SU-DHL-6 (cell line): ENCODE measurements around the gene ISLR.

ENCODE experiments used
- EZH2phosphoT487 ChIP-seq: fragments of 200-600 bp; sonication (generic), shearing (Covaris generic); conservative IDR thresholded peaks from 2 replicates; pipeline ENCODE4 v1.6.1; 2018; ENCODE audit warnings: mild to moderate bottlenecking, antibody characterized with exemption, low read length, moderate library complexity, mixed read lengths
- TF ChIP-seq, protein P1 (sequence below): fragments of 200-600 bp; sonication (generic); IDR thresholded peaks from one replicate; pipeline ENCODE4 v1.5.1; 2017; ENCODE audit warnings: antibody characterized with exemption, mild to moderate bottlenecking, low read length, moderate library complexity; ENCODE audit not compliant: insufficient read depth, poor library complexity, severe bottlenecking

DNA sequence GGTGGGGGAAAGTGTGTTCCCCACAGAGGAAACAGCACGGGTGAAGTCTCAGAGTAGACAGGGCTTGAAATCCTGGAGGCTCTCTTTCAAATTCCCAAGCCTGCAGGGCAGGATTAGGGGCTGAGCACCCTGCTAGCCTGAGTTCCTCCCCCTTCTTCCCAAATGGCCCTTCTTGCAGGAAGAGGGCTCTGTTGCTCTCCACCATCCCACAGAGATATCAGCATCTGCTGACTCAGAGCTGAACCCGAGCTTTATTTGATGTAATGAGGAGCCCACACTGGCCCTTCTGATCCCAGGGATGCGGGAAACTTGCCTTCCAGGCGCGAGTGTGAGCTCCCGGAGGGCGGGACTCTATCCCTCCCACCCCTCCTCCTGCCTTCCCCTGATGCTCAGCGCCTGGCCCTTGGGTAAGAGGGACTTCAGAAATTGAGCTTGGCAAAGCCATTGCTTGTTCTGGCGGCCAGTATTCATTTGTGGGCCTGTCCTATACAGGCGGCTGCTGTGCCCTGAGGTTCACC is 30.5 kb downstream of the ISLR start:
- TF ChIP-seq, protein P1, sequence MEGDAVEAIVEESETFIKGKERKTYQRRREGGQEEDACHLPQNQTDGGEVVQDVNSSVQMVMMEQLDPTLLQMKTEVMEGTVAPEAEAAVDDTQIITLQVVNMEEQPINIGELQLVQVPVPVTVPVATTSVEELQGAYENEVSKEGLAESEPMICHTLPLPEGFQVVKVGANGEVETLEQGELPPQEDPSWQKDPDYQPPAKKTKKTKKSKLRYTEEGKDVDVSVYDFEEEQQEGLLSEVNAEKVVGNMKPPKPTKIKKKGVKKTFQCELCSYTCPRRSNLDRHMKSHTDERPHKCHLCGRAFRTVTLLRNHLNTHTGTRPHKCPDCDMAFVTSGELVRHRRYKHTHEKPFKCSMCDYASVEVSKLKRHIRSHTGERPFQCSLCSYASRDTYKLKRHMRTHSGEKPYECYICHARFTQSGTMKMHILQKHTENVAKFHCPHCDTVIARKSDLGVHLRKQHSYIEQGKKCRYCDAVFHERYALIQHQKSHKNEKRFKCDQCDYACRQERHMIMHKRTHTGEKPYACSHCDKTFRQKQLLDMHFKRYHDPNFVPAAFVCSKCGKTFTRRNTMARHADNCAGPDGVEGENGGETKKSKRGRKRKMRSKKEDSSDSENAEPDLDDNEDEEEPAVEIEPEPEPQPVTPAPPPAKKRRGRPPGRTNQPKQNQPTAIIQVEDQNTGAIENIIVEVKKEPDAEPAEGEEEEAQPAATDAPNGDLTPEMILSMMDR, result no peak
- no peak for TF ChIP-seq EZH2phosphoT487
